H1 (cell line): Measurements from ENCODE around the gene SBF2. TPM values are rescaled to one million over a fixed set of nuclear protein-coding genes. Genes with fewer than 3 reads are reported as not detected.

Experiments used
- ASH2L ChIP-seq: fragments of 200-600, 300-600 bp; sonication (generic); IDR thresholded peaks from one replicate; pipeline ENCODE4 v1.7.1; 2017; ENCODE audit warnings: low read length
- CHD1 ChIP-seq: IDR thresholded peaks from 2 replicates; pipeline ENCODE4 v1.6.1; 2012; ENCODE audit warnings: low read depth, low read length, improper control_type of control experiment
- CHD2 ChIP-seq: IDR thresholded peaks from 2 replicates; pipeline ENCODE4 v1.6.1; 2012; ENCODE audit warnings: low read length, improper control_type of control experiment
- CTCF ChIP-seq, 3 experiments: IDR thresholded peaks; 1 replicate in 2 of 3; 2 replicates in 1 of 3; pipeline versions ENCODE4 v1.5.1 to v1.6.1; 2011; ENCODE audit warnings: low read length in 3 of 3, mild to moderate bottlenecking in 3 of 3, inconsistent platforms in 2 of 3, low read depth in 1 of 3, moderate library complexity in 1 of 3; ENCODE audit not compliant: insufficient read depth in 1 of 3; ENCODE audit errors: control extremely low read depth in 1 of 3
- GTF2F1 ChIP-seq: IDR thresholded peaks from 2 replicates; pipeline ENCODE4 v1.6.1; 2012; ENCODE audit warnings: low read depth, low read length, improper control_type of control experiment, borderline replicate concordance
- RBBP5 ChIP-seq: IDR thresholded peaks from 2 replicates; pipeline ENCODE4 v1.7.1; 2012; ENCODE audit warnings: low read depth, mild to moderate bottlenecking, inconsistent platforms, low read length, moderate library complexity, borderline replicate concordance
- RFX5 ChIP-seq: IDR thresholded peaks from 2 replicates; pipeline ENCODE4 v1.6.1; 2011; ENCODE audit warnings: low read depth, low read length, improper control_type of control experiment, borderline replicate concordance
- polyA plus RNA-seq, 7 experiments: library from polyadenylated mRNA; depleted of rRNA in 3 of 7; stranded (reverse) in 5 of 7; unstranded in 2 of 7; fragments of >200 nt in 5 of 7; fragments of 200-250 nt in 2 of 7; gene quantifications; 1 replicate in 5 of 7; 2 replicates in 1 of 7; 4 replicates in 1 of 7; pipeline versions ENCODE4 v1.2.1 to v1.2.3, GENCODE V29; 2011 to 2013; ENCODE audit warnings: missing spikeins in 2 of 7, mixed read lengths in 2 of 7
- total RNA-seq: library from RNA; stranded (reverse); fragmentation: NEBNext Ultra II Directional; extraction: Animal tissue kit (Norgen Biotek cat#: 25700); gene quantifications from 2 replicates; pipeline ENCODE4 v1.2.1, GENCODE V29; 2021

SBF2 gene
- total and polyA plus RNA-seq, 2 of the 8 experiments (the other 6 are each of a cell fraction or from before 2014, with no cell fraction given) = 36.7 to 50.5 TPM

GRCh38 chr11:9821008-9821752 is 472.8 kb downstream of the SBF2 start (continued):
- no peak for TF ChIP-seq RBBP5
- TF ChIP-seq RFX5 = no peak
- no peak for TF ChIP-seq ASH2L
- no peak for TF ChIP-seq CTCF (IDR thresholded peaks at IDR 0.05; ENCODE audit: control extremely low read depth in 1 of 3, insufficient read depth in 1 of 3, low read depth in 1 of 3, low read length in 3 of 3)
- no peak for TF ChIP-seq CHD1
- TF ChIP-seq GTF2F1 = no peak
- no peak for TF ChIP-seq CHD2
